Stimulated activated CD8-positive, alpha-beta memory T cell treated with anti-CD3 and anti-CD28 coated beads, Interleukin-12 subunit alpha, Interleukin-12 subunit beta, amount 100 ng/mL, for 4 hours (primary cell): ENCODE results near the gene CACNA2D3.

Experiments used
- DNase-seq: peaks from one replicate; pipeline ENCODE4 v3.0.0-alpha.2; 2020; ENCODE audit warnings: low read depth

Gene CACNA2D3

GRCh38 chr3:54530944-54531343 is 408.6 kb downstream of the CACNA2D3 start:
- no peak for DNase-seq

DNA sequence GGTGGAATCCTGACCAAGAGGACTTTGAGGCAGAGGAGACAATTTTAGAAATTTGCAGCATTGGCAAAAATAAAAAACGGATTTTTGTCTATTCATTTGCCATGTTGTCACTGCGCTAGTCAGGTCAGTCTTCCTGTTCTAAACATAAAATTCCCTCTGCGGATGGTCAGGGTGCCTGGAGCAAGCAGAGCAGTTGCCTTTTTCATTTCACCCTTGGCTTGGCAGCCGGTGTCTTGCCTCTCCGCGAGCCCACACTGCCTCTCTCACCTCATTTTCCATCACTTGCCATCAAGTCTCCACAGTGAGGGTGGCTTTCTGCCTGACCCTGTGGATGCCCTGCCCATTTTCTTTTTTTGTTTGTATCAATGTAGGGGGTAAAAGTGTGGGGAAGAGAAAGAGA is 409.4 kb downstream of the CACNA2D3 start:
- no peak for DNase-seq

DNA sequence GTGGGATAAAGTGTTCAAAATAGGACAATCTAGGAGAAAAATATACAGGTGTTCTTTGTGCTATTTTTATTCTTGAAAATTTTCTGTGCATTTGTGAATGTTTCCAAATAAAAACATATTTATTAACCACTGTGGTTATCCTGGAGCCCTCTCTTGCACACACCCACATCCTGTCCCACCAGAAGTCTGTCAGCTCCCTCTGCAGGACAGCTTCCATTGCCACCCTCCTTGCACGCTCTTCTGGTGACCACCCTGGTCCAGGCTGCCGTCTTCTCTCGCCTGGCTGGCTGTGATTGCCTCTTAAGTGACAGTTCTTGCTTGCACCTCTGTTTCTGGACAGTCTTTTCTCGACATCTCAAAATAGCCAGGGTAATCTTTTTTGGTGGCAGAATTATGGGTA is 411.5 kb downstream of the CACNA2D3 start:
- DNase-seq = no peak

GRCh38 chr3:54535619-54536018 is 413.3 kb downstream of the CACNA2D3 start:
- DNase-seq = no peak

DNA sequence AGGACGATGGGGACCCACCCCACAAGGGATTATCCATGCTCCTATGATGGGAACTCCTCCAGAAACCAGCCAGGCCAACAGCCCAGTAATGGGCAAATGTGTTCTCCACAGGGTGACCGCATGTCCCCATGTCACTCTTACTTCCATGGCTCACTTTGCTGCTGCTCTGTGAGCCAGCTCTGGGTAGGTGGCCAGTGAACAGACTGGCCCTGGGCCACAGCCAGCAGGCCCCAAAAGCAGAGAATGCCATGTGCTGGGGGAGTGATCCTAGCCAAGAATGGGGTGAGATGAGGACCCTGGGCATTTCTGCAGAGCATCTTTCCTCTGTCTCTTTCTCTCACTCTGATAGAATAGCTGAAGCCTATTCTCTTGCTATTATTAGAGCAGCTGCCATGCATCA is 414.1 kb downstream of the CACNA2D3 start:
- no peak for DNase-seq

GRCh38 chr3:54537506-54537905 is 415.2 kb downstream of the CACNA2D3 start:
- DNase-seq = no peak

DNA sequence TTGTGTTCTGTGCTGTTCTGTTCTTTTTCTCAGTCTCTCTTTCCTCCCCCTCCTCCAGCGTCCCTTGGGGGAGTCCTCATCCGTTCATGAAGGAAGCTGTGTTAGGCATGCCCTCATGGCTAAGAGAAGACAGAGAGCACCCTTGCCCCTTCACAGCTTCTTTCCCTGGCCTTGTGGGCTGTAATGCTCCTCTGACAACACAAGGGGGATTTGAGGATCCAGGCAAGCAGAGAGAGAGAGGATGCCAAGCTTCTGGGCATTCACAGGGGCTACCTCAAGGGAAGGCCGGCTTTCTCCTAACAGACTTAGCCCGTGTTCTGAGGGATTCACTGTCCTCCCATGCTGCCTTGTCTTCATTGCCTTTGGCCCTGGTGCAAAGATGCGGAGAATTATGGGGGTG is 416.0 kb downstream of the CACNA2D3 start:
- no peak for DNase-seq

DNA sequence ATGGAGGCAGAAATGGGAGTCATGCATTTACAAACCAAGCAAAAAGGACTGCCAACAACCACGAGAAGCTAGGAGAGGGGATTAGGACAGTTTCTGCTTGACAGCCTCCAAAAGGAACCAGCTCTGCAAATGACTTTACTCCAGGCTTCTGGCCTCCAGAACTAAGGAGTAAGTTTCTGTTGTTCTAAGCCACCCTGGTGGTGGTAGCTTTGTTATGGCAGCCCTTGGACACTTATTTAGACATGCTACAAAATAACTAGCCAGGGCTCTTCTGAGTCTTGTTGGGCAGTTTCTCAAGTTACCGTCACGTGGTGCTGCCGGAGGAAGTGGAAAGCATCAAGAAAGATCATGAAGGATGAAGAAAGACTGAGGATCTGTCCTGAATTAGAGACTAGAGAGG is 419.0 kb downstream of the CACNA2D3 start:
- DNase-seq = no peak

GRCh38 chr3:54543446-54543845 is 421.1 kb downstream of the CACNA2D3 start:
- DNase-seq = no peak

GRCh38 chr3:54547051-54547450 is 424.7 kb downstream of the CACNA2D3 start:
- DNase-seq = no peak

- DNase-seq = no peak
Measured at GRCh38 chr3:54547846-54548245, 425.5 kb downstream of the CACNA2D3 start.

GRCh38 chr3:54549607-54550220 is 427.4 kb downstream of the CACNA2D3 start:
- DNase-seq = no peak

DNA sequence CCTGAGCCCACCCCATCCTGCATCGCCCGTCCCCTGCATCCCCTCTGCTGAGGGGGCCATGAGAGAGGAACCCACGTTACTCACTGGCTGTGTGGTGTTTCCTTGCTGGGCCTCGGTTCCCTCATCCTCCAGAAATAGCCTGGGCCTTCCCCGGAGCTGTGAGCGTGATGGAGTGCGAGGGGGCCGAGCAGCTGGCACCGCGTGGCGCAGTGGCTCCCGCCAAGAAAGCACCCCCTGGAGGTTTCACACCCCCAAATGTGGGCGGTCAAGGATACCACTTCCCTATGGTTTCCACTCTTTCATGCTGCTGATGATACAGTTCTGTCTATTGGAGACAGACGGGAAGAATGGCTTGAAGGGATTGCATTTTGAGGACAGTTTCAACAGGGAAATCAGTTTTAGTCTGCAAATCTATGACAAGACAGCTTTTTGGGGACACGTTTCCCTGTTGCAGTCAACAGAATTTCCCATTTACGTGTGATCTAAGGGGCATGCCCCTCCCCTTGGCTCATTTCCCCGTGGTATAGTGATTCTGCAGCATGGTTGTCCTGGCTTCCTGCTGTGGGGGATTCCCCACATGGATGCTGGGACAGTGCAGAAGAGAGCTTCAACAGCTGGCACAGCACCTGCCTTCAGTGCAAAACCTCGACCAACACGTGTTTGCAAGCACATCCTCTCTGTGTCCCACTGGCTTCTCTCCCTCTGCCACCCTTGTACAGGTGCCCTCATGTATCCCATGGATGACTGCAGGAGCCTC is 428.0 kb downstream of the CACNA2D3 start:
- DNase-seq = no peak

- DNase-seq = no peak
Measured at GRCh38 chr3:54556630-54557029, 434.3 kb downstream of the CACNA2D3 start.

DNA sequence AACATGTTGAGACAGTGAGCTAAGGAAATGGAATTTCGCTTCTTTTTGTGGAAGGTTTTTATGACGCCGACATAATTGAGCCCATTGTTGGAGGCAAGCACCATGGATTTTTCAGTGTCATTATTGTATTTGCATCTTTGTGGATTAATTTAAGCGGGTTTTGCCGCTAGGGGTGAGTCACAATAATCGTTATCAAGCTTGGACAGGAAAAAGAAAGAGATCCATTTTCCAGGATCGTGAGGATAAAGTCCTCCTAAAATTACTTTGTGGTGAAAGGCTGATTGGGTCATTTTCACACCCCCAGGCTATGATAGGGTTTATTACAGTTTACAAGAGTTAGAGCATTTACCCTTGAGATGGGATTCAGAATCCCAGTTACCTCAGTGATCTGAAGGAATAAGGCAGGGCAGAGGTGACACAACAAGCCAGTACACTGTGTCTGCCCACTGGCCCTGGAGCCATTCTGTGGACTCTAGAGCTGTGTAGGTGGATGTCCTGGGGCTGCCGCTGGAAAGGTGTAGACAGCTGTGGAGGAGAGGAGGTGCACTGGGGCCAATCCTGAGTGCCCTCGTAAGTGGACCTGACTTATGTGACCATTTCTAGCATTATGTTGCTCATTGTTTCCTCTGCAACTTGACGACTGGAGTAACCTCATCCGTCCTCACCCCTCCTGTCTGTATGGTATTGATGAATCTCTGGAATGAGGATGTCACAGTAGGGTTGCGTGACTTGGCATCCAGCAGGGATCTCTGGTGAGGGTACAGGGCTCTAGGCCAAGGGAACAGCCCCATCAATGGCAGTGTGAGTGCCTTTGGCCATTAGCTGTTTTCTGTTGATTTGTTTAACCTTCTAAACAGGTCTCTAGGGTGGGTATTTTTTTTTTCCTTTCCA is 435.4 kb downstream of the CACNA2D3 start:
- no peak for DNase-seq

- DNase-seq = no peak
Measured at GRCh38 chr3:54563501-54564200, 441.3 kb downstream of the CACNA2D3 start.

GRCh38 chr3:54564374-54564925 is 442.1 kb downstream of the CACNA2D3 start:
- no peak for DNase-seq

- no peak for DNase-seq
Measured at GRCh38 chr3:54565956-54566355, 443.6 kb downstream of the CACNA2D3 start.

DNA sequence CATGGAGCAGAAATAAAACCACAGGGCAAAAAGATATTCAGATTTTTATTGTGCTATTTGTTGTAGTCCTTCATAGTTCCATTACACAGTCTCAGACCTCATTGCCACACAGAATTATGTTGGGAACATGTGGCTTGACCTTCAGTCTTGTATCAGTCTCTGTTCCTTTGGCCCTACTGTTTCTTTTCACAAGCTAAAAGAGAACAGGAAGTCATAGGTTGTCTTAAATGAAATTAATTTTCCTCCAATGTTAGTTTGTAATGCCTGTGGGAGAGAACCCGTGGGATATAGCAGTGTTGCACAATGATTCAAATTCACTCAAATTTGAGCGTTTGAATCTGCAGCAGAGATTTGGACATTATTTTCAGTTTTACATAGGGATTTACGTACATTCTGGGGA is 445.6 kb downstream of the CACNA2D3 start:
- DNase-seq = no peak

GRCh38 chr3:54570008-54570407 is 447.7 kb downstream of the CACNA2D3 start:
- no peak for DNase-seq

DNA sequence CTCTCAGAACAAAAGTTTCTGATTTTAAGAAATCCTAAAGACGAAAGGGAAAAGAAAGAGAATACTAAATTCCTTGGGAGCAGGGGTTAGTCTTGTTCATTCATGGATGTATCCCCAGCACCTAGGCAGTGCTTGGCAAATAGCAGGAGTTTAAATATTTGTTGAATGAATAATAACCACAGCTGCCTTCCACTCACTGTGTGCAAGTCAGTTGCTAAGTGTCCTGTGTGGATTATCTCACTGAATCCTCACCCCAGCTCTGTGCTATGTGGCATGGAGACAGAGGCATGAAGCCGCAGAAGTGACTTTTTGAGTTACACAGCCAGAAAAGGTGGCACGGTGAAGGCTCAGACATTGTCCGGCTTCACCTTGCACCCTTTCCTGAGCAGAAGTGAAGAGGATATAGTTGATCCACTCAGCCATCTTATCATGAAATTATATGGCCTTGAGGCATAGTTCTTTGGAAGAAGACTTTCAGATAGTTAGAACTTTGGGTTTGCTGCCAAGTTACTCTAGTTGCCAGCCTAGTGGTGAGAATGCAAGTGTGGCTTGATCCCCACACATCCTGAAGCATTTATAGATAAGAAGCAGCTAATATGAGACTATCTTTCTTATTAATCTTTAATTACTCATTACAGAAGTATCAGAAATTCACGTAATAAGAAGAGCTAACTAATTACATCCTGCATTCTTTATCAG is 450.0 kb downstream of the CACNA2D3 start:
- DNase-seq = no peak
